ENCODE results near the gene MORN1.

DNA sequence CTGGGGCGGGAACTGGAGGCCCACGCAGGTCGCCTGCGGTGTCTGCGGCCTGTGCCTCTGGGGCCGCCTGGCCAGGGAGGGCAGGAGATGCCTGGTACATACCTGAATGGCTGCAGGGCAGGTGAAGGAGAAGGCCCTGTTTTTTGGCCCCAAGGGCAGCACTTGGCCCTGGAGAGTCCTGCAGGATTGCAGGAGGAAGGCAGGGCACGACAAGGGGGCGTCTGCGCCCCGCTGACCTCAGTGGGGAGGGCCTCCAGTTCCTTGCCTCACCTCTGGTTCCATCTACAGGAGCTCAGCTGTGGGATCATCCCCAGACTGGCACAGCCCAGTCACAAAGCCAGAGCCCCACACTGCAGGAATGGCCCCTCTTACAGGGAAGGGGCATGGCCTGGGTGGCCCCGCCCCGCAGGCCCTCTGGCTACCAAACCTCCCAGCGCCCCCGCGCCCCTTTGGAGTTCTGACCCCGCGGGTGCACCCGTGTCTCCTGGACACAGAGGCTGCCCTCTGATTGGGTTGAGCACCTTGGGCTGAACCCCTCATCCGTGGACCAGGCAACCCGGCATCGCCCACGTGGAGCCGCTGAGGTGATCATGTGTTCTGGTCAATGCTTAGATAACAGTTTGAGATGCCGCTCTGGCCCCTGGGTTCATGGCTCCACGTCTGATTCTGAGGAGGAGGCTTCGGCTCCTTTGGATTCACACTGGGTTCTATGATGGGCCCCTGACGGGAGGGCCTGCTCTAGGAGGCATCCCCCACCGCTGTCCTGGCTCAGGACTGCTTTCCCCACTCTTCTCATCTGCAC is 22.3 kb upstream of the MORN1 start:
- TF ChIP-seq, protein P1, sequence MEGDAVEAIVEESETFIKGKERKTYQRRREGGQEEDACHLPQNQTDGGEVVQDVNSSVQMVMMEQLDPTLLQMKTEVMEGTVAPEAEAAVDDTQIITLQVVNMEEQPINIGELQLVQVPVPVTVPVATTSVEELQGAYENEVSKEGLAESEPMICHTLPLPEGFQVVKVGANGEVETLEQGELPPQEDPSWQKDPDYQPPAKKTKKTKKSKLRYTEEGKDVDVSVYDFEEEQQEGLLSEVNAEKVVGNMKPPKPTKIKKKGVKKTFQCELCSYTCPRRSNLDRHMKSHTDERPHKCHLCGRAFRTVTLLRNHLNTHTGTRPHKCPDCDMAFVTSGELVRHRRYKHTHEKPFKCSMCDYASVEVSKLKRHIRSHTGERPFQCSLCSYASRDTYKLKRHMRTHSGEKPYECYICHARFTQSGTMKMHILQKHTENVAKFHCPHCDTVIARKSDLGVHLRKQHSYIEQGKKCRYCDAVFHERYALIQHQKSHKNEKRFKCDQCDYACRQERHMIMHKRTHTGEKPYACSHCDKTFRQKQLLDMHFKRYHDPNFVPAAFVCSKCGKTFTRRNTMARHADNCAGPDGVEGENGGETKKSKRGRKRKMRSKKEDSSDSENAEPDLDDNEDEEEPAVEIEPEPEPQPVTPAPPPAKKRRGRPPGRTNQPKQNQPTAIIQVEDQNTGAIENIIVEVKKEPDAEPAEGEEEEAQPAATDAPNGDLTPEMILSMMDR (conservative IDR thresholded peaks at IDR 0.05; ENCODE audit: low read length) = no peak
- TF ChIP-seq EZH2phosphoT487 (IDR thresholded peaks at IDR 0.05; ENCODE audit: borderline replicate concordance) = no peak
